NCI-H748 (cell line): ENCODE data around the gene SCLT1.
"Not testable (repeated sequence)": the region's sequence is repeated elsewhere in the genome, so short reads cannot be mapped to it uniquely, and the experiment has no call there.

ENCODE experiments used
- DNase-seq: peaks from one replicate; lab custom pipeline; 2025; ENCODE audit not compliant: unreplicated experiment; lab: John Stamatoyannopoulos, UW

Gene SCLT1

DNA sequence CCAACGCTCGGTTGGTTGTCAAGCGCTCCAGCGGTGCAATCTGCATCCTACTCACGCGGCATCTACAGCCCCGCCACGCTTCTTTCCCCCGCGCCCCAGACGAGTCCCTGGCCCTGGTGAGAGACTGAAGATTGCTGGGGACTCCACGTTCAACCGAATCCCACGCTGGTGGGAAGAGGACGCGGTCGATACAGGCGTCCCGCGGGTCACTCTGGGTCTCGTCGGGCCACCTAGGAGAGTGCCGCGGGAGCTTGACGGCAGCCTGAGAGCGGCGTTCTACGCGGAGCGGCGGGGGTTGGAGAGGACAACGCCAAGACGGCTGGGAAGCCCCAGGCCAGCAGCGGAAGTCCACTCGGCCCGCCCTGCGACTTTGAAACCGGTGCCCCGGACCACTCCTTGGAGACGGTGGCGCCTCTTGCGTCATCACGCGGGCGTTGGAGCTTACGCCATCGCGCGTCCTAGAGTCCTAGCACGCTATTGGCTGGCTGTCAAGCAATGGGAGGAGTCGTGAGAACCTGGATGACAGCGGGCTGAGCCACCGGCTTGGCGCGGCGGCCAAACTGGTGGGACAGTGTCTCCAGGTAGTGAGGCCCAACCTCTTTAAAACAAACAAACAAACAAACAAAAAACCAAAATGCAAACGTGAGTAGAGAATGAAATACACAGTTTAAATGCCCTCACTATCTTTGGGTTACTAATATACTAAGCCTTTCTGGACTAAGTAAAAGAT is at the start of gene SCLT1:
SCLT1 (minus strand) TSS at position 349 of the 730 bp plus-strand sequence. CDS start 436 bp downstream, outside the sequence.
- peak; percentile 97 for DNase-seq

DNA sequence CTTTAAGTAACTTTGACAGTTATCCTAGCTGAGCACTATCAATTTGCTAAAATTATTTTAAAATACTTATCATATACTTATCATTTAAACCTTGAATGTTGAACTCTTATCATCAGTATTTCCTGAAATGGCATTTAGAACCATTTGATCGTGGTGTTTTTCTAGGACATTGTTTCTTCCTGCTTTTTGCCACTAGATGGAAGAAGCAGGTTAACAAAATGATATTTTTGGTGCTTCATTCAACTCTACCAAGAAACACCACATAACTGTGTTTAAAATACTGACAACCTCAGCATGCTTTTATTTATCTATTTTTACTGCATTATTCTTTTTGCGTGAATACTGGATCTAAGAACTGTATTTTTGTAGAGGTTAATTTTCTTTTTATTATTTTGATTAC is 47.2 kb upstream of the SCLT1 start:
- DNase-seq, result no peak

DNA sequence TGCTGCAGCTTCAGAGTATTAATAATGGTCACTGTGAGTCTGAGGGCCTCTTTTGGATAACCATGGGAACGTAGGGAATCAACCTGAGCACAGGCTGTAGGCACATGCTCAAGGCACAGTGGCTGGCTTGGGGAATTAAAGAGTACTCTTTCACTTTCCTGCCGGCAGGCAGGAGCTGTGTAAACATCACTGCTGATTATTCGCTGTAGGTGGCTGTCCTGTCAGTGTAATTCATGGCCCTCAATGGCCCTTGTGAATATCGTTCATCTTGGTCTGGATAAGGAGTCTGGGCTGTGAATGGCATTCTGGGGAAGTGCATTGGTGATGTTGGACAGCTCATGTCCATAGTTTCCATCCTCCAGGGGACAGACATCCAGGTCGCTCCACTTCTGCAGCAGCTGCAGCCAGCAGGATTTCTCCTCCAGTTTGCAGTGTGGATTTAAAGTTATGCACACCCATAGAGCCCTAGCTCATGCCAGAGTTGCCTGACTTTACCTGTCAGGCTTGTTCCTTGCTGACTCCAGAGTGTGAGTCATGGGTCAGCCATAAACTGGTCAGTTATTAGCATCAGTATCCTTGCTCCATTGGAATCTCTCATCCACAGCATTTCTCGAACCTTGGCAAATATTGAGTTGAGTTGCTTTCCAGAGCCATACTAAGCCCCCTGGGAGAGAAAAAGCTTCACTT is 45.6 kb upstream of the SCLT1 start:
- DNase-seq, result peak; percentile 77

DNA sequence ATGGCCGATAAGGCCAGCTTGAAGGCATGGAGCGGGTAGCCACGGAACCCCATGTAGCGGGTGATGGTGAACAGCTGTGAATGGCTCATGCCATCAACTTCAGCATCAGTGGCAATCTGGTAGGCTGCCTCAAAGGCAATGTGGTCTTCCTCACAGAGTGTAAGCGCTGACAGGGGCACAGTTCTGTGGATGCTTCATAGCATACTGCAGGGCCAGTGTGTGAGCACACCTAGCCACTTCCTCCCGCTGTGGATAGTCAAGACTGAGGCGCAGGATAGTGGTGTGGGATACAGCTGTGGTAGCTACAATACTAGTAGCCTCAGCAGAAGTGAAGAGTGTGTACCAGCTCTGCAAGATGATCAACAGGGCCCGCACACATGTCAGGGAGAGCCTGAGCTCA is 43.1 kb upstream of the SCLT1 start:
- no peak for DNase-seq

DNA sequence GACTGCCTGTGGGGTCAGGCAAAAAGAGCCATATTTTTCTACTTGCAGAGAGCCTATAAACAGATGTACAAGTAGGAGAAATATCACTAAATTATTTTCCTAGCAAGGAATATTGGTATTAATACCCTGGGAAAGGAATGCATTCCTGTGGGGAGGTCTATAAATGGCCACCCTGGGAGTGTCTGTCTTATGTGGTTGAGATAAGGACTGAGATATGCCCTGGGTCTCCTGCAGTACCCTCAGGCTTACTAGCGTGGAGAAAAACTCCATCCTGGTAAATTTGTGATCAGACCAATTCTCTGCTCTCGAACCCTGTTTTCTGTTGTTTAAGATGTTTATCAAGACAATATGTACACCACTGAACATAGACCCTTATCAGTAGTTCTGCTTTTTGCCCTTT is 38.0 kb upstream of the SCLT1 start:
- DNase-seq, result no peak

DNA sequence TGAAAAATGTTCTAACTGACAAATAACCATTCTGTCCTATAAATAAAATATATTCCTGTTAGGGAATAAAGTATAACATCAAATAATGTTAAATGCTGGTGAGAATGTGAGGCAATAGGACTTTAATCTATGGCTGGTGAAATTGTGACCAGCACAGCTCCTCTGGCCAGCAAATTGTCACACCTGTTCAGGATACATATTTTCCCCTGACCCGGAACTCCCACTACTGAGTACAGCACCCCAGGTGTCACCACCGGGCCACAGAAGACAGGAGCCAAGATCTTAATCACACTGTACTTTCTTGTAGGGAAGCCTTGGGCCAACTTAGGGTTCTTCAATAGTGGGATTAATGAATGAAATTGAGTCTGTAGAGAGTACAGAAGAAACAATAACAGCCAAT is 35.8 kb upstream of the SCLT1 start:
- DNase-seq, result no peak

DNA sequence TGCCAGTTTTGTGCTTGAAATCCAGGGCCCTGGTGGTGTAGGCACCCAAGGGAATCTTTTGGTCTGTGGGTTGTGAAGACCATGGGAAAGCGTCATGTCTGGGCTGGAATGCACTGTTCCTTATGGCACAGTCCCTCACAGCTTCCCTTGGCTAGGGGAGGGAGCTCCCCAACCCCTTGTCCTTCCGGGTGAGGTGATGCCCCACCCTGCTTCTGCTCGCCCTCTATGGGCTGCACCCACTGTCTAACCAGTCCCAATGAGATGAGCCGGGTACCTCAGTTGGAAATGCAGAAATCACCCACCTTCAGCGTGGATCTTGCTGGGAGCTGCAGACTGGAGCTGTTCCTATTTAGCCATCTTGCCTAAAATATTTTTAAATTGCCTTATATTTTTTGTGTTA is 33.3 kb upstream of the SCLT1 start:
- not testable (repeated sequence) for DNase-seq

DNA sequence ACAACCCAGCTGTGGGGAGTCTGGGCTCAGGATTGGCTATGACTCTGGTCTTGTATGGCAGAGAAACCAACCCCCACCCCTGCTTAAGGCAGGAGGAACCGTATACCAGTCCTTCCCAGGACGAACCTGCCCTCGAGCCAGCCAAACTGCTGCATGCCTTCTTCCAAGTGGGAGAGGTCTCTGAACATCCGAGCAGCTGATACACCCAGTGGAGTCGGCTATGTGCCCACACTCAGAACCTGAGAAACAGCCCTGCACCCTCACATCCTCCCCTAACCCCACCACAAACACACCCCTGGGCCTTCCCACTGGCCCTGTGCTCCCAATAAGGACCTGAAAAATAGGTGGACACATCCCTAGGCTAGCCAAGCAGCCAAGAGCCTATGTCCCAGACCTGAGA is 24.4 kb upstream of the SCLT1 start:
- no peak for DNase-seq

DNA sequence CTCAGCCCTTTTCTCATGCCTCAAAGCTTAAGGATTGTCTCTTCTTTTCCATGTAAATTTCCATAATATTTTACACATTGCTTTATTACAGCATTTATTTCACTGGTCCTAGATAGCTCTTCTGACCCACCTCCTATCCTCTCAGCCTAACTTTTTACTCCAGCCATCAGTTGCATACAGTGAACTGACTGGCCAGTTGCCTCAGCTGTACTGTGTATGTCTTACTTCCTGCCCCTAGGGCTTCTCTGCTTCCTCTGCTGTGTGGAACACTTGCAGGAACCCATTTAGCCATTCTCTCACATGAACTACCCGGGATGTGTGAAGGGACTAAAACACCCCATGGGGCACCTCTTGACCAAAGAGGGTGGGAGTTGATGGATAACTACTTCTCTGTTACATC is 20.6 kb upstream of the SCLT1 start:
- no peak for DNase-seq

DNA sequence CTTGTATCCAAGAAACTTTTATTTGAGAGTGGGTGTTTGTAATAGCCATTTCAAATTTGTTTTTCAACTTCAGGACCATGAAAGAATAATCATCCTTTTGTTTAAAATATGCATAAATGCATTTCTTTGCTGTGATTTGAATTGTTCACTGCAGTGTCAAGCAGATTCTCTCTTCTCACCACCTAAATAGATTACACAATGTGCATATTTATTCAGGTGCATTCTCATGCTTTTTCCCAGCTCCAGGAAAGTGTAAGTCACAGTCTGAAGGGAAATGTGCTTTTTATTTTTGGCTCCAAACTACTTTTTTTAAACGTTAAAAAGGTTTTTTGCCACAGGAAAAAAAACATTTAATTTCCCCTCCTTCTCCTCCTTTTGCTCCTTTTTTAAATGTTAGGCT is 20.1 kb upstream of the SCLT1 start:
- no peak for DNase-seq

DNA sequence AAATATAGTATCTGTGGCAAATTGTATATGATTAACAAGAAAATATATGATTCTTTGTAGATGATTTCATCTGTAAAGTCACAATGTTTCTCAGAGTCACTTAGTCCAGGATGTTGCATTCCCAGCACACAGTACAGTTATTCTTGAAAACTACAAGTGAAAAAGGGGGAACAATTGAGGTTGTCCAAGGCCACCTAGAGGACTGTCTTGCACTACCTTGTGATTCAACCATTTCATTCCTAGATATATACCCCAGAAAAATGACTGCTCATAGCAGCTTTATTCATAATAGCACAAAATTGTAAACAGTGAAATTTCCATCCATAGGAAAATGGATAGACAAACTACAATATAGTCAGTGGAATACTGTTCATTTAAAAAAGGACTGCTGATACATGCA is 18.6 kb upstream of the SCLT1 start:
- no peak for DNase-seq

DNA sequence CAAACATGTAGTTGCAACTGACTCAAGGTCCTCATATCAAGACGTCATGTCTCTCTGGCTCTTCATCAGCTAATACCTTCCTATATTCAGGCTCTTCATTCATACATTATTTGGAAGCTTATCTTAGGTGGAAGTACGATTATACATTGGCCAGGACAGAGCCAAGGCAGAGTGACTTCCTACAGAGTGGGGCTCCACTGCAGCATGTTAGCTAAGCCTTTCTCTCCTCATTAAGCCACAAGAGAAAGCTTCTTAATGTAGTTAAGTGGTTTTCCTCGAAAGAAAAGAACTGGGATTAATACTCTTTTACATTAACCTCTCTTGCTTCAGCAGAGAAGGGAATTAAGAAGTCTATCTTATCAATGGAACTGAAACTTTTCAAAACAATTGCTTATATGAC is 17.6 kb upstream of the SCLT1 start:
- DNase-seq, result no peak

DNA sequence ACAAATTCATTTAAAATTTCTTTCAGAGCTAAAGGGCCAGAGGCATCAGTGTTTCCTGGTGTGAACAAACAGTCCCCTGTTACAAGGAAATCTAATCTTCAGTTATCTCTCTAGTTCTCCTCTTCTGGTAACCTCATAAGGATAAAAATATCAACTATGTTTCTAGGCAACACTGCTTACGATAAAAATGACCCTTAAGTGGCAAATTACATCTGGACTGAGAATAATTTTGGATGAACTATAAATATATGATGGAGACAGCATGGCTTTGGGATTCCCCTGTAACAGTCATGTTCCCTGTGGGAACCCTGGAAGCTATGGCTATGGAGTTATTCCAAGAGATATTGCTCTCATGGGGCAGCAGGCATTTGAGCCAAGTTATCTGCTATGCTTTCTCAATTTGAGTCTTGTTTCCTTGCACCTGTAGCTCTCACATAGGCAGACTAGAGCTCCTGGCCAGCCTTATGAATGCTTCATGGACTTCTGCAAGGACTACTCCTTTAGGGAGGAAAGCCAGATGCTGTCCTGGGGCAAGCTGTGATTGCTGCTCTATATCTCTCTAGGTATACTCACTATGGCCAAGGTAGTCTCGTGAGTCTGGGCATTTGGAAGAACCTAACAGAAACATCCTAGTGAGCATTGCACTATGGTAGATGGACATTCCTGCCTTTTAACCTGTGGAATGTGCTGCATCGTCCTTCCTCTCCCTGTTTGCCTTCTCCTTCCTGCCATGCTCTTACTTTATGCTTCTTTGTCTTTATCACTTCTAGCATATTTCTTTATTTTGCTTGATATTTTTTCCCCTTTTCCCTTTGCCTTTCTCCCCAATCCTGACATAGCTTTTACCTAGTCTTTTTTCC is 16.9 kb upstream of the SCLT1 start:
- no peak for DNase-seq

DNA sequence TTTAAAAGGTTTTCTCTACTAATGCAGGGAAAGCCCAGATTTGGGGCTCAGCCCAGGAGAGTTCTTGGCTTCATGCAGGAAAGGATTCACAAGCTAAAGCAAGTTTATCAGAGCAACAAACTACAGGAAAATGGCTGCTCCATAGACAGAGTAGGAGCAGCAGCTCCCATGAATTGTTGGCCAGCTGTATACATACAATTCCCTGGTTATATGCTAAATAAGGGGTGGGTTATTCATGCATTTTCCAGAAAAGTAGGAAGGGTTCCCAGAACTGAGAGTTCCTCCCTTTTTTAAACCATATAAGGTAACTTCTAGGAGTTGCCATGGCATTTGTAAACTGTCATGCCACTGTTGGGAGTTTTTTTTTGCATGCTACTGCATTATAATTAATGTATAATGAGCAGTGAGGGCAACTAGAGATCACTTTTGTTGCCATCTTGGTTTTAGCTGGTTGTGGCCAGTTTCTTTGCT is 5.2 kb upstream of the SCLT1 start:
- no peak for DNase-seq

DNA sequence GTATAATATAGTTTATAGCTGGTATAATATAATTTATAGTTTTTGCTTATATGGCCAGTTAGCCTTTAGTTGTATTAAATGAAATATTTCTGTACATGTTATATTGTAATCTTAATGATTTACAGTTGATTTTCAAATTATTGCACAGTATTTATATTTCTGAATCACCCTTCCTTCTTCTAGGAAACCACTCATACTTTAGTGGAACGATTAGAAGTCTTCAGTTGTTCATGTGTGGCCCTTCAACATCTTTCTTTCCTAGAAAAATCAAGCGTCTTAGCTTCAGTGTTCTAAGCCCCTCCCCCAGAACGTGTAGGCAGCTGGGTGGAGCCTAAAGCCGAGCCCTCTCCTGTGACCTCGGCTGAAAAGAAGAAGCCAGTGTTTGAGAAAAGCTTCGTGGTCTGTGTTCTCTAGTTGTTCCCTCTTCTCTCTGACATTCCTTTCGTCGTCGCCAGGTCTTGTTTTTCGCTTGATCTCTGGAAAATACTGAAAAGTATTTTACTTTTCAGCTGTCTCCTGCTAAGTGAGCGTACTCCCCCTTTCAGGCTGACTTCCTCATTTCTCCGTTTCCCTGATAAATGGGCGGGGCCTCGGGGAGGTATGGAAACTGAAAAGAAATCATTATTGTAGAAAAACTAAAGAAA is 2.6 kb upstream of the SCLT1 start, which contains the start of gene C4orf33:
C4orf33 (plus strand) TSS at position 342 of the 644 bp plus-strand sequence. CDS start 6,459 bp downstream, outside the sequence.
- DNase-seq, result peak; percentile 61

DNA sequence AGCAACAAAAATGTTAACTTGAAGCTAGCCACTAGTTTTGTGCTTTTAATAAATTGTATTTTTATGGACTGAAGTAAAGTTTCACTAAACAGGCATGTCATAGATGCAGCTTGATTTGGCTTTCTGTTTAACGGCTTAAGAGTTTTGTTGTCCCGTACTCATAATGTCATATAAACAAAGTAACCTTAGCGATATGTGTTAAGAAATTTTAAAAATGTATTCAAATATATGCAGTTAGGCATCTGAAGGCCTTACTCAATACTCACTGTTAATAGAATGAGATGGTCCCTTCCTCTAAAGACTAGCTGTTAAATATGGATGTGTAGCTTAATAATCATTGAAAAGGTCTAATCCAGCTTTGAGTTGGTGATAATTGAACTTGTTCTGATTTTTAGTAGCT is 1.0 kb upstream of the SCLT1 start:
- DNase-seq, result no peak

DNA sequence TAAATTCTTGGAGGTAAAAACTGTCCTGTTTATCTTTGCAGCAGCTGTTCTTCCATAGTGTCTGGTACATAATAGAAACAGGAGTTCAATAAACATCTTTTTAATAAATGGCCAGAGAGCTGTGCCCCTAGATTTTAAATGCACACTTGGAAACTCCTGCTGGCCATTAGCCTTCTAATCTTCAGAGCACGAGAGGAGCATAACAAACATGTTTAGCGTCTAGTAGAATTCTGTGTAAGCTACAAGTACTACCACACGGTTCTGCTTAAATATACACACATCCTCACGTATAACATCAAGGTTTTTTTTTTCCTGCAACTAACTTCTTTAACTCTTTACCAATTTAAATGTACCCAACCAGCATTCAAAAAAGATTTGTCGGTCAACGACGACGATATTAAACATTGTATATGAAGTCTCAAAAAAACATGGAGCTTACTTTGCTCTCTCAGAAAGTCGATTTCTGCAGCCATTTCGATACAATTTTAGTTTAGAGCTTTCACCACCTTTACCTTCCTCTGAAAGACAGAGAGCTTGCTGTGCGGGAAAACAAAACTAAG is 628 bp downstream of the SCLT1 start:
- peak; percentile 27 for DNase-seq

DNA sequence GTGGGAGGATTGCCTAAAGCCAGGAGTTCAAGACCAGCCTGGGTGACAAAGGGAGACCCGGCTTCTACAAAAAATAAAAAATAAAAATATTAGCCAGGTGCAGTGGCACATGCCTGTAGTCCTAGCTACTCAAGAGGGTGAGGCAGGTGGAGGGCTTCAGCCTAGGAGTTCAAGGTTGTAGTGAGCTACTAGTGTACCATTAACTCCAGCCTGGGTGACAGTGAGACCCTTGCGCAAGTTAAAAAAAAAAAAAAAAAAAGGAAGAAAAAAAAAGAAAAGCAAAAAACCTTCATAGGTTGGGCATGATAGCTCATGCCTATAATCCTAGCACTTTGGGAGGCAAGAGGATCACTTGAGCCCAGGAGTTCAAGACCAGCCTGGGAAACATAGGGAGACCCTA is 5.8 kb downstream of the SCLT1 start:
- no peak for DNase-seq

DNA sequence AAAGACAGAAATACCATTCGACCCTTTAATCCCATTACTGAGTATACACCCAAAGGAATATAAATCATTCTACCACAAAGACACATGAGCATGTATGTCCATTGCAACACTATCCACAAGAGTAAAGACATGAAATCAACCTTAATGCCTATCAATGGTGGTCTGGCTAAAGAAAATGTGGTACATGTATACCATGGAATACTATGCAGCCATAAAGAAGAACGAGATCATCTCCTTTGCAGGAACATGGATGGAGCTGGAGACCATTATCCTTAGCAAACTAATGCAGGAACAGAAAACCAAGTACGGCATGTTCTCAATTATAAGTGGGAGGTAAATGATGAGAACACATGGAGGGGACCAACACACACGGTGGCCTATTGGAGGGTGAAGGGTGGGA is 7.9 kb downstream of the SCLT1 start:
- no peak for DNase-seq

DNA sequence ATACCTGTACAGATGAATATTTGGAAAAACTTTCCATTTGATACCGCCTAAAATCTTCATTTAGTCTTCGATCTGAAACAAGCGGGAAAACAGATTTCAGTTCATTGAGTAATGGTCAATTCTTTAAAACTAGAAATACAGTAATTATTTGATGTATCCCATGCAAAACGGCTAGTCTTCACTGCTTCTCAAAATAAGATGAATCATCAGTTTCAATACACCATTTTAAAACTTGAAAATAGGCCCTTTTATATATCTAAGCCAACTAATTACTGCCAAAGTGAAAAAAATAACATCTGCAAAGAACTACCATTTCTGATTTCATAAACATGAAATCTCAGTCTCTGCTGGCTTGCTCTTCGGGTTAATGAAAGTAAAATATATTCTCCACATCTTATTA is 11.0 kb downstream of the SCLT1 start:
- no peak for DNase-seq

DNA sequence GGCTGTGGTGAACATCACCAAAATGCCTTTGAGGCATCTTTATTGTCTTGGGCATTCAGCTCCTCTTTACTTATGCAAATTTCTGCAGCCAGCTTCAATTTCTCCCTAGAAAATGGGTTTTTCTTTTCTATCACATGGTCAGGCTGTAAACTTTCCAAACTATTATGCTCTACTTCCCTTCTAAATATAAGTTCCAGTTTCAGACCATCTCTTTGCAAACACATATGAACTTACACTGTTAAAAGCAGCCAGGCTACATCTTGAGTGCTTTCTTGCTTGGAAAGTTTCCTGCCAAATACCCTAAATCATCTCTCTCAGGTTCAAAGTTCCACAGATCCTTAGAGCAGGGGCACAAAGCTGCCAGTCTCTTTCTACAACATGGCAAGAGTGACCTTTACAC is 13.2 kb downstream of the SCLT1 start:
- no peak for DNase-seq
